Measurements from ENCODE around the gene SH2D3C.

The SH2D3C gene

GRCh38 chr9:127724012-127724411 is 54.5 kb downstream of the SH2D3C start:
- peaks cover 16% of the 10 kb centered on the region for H3K4me1 ChIP-seq (ENCODE audit: control insufficient read depth, low read length)
- no peaks in the 10 kb centered on the region for H3F3A ChIP-seq (ENCODE audit: control insufficient read depth, insufficient read depth)
- H3K36me3 ChIP-seq (ENCODE audit: control insufficient read depth, low read length) = no peaks in the 10 kb centered on the region
- no peak overlapping the region for H3K27ac ChIP-seq (ENCODE audit: low read depth, low read length)
- no peaks in the 10 kb centered on the region for H3K9me3 ChIP-seq (ENCODE audit: control insufficient read depth, insufficient read depth, low read length)
- H4K20me1 ChIP-seq (ENCODE audit: control insufficient read depth, insufficient read depth, low read depth, low read length) = no peaks in the 10 kb centered on the region
- TF ChIP-seq EZH2phosphoT487 (IDR thresholded peaks at IDR 0.05; ENCODE audit: borderline replicate concordance, low read length) (no peak), CTCF (IDR thresholded peaks at IDR 0.05; ENCODE audit: low read depth, low read length, poor library complexity, severe bottlenecking) (no peak)
- no peaks in the 10 kb centered on the region for H3K9me2 ChIP-seq (replicated peaks; ENCODE audit: control insufficient read depth, low read length)
- H3K4me3 ChIP-seq (ENCODE audit: low read length) = no peak overlapping the region
- 0 out of 2 replicates have a peak, but pooled peaks cover 3% of the 10 kb centered on the region for H3K27me3 ChIP-seq (ENCODE audit: control insufficient read depth, low read length)
- H3K79me2 ChIP-seq (ENCODE audit: control insufficient read depth, low read length) = no peaks in the 10 kb centered on the region
- H3K4me2 ChIP-seq (ENCODE audit: low read length) = no peak overlapping the region

- peaks cover 17% of the 10 kb centered on the region for H3K4me1 ChIP-seq (ENCODE audit: control insufficient read depth, low read length)
- no peak overlapping the region for H3K4me2 ChIP-seq (ENCODE audit: low read length)
- H3K36me3 ChIP-seq (ENCODE audit: control insufficient read depth, low read length) = no peaks in the 10 kb centered on the region
- no peaks in the 10 kb centered on the region for H3K9me2 ChIP-seq (replicated peaks; ENCODE audit: control insufficient read depth, low read length)
- no peak overlapping the region for H3K27ac ChIP-seq (ENCODE audit: low read depth, low read length)
- H4K20me1 ChIP-seq (ENCODE audit: control insufficient read depth, insufficient read depth, low read depth, low read length) = no peaks in the 10 kb centered on the region
- H3K79me2 ChIP-seq (ENCODE audit: control insufficient read depth, low read length) = no peaks in the 10 kb centered on the region
- H3F3A ChIP-seq (ENCODE audit: control insufficient read depth, insufficient read depth) = no peaks in the 10 kb centered on the region
- H3K9me3 ChIP-seq (ENCODE audit: control insufficient read depth, insufficient read depth, low read length) = no peaks in the 10 kb centered on the region
- TF ChIP-seq EZH2phosphoT487 (IDR thresholded peaks at IDR 0.05; ENCODE audit: borderline replicate concordance, low read length) (no peak), CTCF (IDR thresholded peaks at IDR 0.05; ENCODE audit: low read depth, low read length, poor library complexity, severe bottlenecking) (no peak)
- H3K27me3 ChIP-seq (ENCODE audit: control insufficient read depth, low read length) = 0 out of 2 replicates have a peak, but pooled peaks cover 3% of the 10 kb centered on the region
- H3K4me3 ChIP-seq (ENCODE audit: low read length) = no peak overlapping the region
These were observed 55.0 kb downstream of the SH2D3C start for GRCh38 chr9:127723444-127723843.

GRCh38 chr9:127723013-127723412 is 55.5 kb downstream of the SH2D3C start:
- Histone ChIP-seq H3F3A (ENCODE audit: control insufficient read depth, insufficient read depth) (no peaks in the 10 kb centered on the region), H3K4me1 (ENCODE audit: control insufficient read depth, low read length) (peaks cover 17% of the 10 kb centered on the region), H3K36me3 (ENCODE audit: control insufficient read depth, low read length) (no peaks in the 10 kb centered on the region), H3K4me3 (ENCODE audit: low read length) (no peak overlapping the region), H4K20me1 (ENCODE audit: control insufficient read depth, insufficient read depth, low read depth, low read length) (no peaks in the 10 kb centered on the region), H3K79me2 (ENCODE audit: control insufficient read depth, low read length) (no peaks in the 10 kb centered on the region), H3K4me2 (ENCODE audit: low read length) (no peak overlapping the region), H3K9me3 (ENCODE audit: control insufficient read depth, insufficient read depth, low read length) (no peaks in the 10 kb centered on the region), H3K27ac (ENCODE audit: low read depth, low read length) (no peak overlapping the region), H3K9me2 (replicated peaks; ENCODE audit: control insufficient read depth, low read length) (no peaks in the 10 kb centered on the region), H3K27me3 (ENCODE audit: control insufficient read depth, low read length) (0 out of 2 replicates have a peak, but pooled peaks cover 3% of the 10 kb centered on the region)
- TF ChIP-seq EZH2phosphoT487 (IDR thresholded peaks at IDR 0.05; ENCODE audit: borderline replicate concordance, low read length) (no peak), CTCF (IDR thresholded peaks at IDR 0.05; ENCODE audit: low read depth, low read length, poor library complexity, severe bottlenecking) (no peak)

Measured in DOHH2 (cell line).